ENCODE results near the gene TMIGD2. TPM values are rescaled to one million over a fixed set of nuclear protein-coding genes. Genes with fewer than 3 reads are reported as not detected.

Gene TMIGD2
- total RNA-seq, 2 donors from 2014 or later: 0.85 to 2.1 TPM

DNA sequence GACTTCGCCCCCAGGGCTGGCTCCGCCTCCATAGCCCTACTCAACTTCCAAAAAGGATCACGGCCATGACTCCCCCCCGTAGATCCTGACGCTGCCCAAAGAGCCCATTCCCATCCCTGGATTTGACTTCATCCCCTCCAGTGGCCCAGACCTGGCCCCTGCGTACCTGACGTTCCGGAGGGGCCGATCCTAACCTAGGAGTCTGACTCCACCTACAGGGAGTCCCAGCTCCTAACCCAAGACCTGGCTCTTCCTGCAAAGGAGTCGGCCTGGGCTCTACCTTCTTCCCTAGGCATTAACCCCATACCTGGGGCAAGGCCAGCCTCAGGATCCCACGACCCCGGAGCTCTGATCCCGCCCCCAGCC is 25.7 kb upstream of the TMIGD2 start:
- DNase-seq (no peak), ATAC-seq (peak; percentile 39)
- intact Hi-C loops (cut with DNase I, micrococcal nuclease): no loop called here

DNA sequence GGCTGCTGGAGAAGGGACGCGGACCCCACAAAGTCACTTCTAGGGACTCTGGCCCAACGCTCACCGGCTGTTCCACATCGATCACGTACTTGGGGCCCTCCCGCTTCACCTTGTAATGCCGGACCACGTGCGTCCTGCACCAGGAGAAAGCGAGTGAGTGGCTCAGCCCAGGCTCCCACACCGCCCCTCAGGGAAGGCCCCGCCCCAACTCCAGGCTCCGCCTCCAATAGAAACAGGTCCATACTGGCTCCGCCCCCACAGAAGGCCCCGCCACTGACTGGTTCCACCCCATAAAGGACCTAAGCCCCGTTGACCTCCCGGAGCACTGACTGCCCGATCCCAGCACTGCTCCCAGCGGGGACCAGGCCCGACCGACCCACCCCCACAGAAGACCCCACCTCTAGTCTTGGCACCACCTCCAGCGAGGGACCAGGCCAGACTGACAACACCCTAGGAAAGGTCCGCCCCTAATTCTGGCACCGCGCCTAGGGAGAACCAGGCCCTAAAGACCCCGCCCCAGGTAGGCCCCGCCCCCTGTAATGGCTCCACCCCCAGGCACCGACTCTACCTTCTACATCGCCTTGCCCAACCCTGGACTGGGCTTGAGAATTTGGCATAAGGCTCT is 25.2 kb upstream of the TMIGD2 start:
- ATAC-seq (peak; percentile 39), DNase-seq (peak; percentile 37 to 80)
- intact Hi-C loops (cut with DNase I, micrococcal nuclease): no loop called here

DNA sequence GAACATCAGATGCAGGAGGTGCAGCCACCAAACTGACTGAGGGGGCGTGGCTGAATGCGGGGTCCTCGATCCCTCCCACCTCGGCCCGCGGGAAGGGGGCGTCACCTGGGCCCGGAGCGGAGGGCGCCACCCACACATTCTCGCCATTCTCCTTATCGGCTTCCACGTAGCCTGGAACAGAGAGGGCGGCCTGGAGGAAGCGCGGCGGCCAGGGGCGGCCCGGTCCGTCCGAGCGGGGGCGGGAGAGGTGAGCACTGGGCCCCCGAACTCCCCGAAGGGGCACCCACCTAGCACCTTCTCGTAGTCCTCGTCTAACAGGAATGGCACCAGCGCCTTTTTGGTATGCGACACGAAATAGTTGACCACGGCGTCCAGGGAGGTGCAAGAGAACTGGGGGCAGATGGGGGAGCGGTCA is 24.7 kb upstream of the TMIGD2 start:
- DNase-seq (no peak), ATAC-seq (no peak)
- intact Hi-C loops (cut with DNase I, micrococcal nuclease): no loop called here

DNA sequence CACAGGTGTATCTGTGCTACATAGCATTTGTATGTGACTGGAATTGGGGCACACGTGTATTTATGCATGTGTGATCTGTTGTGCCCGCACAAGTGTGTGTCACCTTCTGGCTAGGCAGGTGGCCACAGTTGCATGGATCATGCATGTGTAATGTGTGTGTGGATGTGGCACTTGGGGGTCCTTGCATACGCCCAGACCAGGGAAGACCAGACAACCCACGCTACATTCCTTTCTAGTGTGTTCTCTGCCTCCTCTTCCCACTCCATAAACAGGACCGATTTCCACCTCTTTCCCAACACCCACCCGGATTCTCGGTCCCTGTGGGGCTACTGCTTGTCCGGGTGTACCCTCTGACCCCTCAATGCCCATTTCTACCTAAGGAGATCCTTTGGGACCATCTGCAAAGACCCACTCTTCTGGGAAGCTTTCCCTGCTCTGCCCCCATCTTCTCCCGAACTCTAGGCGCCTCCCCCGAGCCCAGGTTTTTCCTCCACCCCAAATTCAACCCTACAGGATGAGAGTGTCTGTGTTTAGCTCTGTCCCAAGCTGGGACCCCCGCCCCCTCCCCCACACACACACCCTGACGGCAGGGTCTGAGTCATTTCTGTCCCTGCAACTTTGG is 24.1 kb upstream of the TMIGD2 start:
- ATAC-seq (no peak), DNase-seq (no peak)
- intact Hi-C loops (cut with DNase I, micrococcal nuclease): no loop called here

DNA sequence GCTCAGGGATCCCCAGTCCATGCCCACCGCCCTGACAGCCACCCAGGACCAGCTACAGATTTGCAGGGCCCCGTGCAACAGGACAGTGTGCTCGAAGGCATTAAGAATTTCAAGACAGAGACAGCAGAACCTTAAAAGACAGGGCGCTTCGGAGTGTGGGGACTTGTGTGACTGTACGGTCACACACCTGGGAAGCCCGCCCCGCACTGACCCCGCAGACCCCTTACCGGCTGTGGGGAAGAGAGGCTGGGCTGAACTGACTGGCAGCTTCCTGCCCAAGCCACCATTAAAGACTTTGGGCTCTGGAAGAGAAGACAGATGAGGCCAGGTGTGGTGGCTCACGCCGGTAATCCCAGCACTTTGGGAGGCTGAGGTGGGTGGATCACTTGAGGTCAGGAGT is 22.0 kb upstream of the TMIGD2 start:
- intact Hi-C loops (cut with DNase I, micrococcal nuclease): no loop called here

DNA sequence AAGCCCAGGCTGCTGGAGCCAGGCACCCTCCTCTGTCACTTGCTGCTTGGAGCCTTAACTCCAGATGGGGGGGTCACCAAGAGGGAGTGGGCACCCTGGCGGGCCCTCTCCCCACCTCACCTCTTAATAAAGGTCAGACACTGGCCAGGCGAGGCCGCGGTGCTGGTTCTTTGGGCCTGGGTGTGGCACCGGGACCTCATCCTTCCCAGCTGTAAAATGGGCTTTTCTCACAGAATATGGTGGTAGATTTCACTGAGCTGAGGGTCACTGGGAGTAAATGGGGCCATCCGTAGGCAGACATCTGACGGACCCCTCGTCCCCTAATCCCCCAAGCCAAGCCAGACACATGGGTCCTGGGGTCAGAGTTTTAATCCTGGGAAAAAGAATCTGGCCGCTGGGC is 21.5 kb upstream of the TMIGD2 start:
- DNase-seq (no peak), ATAC-seq (no peak)
- intact Hi-C loops (cut with DNase I, micrococcal nuclease): no loop called here

More for the DNA sequence above, 22.0 kb upstream of the TMIGD2 start:
- no peak for ATAC-seq
- no peak for DNase-seq

DNA sequence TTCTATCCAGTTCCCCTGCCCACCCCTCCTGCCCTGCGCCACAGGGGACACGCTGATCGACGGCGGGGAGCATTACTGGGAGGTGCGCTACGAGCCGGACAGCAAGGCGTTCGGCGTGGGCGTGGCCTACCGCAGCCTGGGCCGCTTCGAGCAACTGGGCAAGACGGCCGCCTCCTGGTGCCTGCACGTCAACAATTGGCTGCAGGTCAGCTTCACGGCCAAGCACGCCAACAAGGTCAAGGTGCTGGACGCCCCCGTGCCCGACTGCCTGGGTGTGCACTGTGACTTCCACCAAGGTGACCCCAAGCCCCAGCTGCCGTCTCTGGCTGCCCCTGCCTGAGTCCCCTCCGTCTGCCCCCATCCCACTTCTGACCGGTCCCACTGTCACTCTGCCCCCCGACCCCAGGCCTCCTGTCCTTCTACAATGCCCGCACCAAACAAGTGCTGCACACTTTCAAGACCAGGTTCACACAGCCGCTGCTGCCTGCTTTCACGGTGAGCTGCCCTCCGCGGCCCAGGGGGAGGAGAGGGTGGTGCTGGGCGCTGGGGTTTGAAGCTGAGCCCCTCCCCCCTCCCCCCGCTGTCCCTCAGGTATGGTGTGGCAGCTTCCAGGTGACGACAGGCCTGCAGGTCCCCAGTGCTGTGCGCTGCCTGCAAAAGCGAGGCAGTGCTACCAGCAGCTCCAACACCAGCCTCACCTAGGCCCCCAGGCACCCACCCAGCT is 20.9 kb upstream of the TMIGD2 start:
- DNase-seq (peak in 1 of 2 donors; percentile 71), ATAC-seq (peak; percentile 79)
- intact Hi-C loops (cut with DNase I, micrococcal nuclease): no loop called here

DNA sequence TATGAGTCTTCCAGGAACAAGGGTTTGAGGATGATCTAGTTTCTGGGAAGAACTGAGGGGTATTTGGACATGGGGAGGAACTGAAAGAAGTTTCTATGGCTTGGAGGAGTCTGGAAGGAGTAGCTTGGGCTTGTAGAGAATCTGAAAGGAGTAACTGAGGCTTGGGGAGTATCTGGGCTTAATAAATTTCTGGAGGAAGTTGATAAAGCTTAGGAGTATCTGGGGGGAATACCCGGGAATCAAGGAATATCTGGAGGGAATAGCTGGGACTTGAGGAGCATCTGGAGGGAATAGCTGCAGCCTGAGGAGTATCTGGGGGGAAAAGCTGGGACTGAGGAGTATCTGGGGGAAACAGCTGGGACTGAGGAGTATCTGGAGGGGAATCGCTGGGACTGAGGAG is 18.2 kb upstream of the TMIGD2 start:
- no peak for ATAC-seq
- no peak for DNase-seq
- intact Hi-C loops (cut with DNase I, micrococcal nuclease): no loop called here

DNA sequence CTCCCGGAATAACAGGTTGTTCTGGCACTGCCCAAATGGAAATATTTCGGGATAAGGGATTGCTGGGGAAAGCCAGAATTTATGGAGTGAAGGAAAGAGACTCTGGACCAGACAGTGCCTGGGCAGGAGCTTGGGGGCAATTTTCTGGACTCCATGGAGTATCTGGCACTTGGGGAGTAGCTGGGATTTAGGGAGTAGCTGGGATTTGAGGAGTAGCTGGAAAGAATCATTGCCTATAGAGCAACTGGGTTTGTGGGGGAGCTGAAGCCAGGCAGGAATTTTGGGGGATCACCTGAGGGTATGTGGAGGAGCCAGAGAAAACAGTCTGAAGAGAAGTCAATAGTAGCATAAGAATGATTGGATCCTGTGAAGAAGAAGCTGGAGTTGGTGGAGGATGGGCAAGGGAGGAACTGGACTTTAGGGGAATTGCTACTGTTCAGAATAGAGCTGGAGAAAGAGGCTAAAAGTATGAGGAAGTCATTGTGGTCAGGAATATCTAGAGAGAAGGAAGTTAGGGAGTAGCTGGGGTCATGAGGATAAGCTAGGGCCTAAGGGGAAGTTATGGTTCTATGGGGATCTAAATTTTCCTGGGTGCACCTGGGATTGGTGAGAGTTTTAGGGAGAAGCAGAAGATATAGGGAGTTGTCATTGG is 17.0 kb upstream of the TMIGD2 start:
- DNase-seq (no peak), ATAC-seq (no peak)
- intact Hi-C loops (cut with DNase I, micrococcal nuclease): no loop called here

DNA sequence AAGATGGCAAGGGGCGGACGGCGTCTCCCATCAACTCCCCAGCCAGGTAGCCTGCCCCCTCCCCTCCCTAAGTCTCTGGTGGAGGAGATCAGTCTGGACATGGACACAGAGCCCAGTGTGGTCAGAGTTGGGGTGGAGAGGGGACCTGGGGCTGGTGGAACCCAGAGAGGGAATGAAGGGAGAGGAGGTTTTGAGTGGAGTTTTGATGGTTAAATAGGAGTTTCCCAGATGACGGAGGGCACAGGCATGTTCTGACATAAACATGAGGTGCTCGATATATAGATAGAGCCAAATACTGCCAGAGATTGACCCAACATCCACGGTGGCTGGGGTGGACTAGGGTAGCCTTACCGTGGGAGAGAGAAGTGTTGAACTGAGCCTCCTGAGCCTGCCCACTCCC is 16.3 kb upstream of the TMIGD2 start:
- no peak for DNase-seq
- no peak for ATAC-seq
- intact Hi-C loops (cut with DNase I, micrococcal nuclease): no loop called here

DNA sequence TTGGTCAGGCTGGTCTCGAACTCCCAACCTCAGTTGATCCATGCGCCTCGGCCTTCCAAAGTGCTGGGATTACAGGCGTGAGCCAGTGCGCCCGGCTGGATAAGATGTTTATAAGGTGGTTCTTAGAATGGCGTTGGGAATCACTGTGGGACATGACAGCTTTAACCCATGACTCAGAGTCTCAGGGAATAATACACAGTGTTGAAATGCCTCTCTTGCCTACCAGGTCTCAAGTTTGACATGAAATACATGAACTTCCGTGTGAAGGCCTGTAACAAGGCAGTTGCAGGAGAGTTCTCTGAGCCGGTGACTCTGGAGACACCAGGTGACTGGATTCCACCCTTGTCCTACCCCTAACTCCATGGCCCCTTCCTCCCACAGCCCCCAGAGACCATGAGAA is 14.8 kb upstream of the TMIGD2 start:
- ATAC-seq: no peak
- DNase-seq: no peak
- intact Hi-C loops (cut with DNase I, micrococcal nuclease): no loop called here

DNA sequence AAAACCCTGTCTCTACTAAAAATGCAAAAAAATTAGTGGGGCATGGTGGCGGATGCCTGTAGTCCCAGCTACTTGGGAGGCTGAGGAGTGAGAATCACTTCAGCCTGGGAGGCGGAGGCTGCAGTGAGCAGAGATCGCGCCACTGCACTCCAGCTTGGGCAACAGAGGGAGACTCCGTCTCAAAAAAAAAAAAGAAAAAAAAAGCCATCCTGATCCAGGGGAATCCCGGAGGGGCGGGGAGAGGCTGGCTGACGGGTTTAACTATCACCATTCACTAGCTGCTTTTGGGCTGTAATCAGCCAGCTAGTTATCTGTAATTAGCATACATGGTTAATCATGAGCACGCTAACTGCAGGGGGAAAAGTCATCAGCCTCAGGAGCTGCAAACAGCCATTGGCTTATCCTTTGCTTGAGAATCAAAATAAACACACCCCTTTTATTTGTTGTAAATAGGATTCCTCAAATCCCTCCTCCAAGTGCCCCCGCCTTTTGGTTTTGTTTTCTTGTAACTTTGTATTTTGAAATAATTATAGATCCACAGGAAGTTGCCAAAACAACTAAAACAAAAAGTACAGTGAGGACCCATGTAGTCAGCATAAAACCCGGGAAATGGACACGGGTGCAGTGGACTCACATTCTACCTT is 11.8 kb upstream of the TMIGD2 start:
- intact Hi-C loops (cut with DNase I, micrococcal nuclease): no loop called here
- DNase-seq (no peak), ATAC-seq (peak; percentile 35)

DNA sequence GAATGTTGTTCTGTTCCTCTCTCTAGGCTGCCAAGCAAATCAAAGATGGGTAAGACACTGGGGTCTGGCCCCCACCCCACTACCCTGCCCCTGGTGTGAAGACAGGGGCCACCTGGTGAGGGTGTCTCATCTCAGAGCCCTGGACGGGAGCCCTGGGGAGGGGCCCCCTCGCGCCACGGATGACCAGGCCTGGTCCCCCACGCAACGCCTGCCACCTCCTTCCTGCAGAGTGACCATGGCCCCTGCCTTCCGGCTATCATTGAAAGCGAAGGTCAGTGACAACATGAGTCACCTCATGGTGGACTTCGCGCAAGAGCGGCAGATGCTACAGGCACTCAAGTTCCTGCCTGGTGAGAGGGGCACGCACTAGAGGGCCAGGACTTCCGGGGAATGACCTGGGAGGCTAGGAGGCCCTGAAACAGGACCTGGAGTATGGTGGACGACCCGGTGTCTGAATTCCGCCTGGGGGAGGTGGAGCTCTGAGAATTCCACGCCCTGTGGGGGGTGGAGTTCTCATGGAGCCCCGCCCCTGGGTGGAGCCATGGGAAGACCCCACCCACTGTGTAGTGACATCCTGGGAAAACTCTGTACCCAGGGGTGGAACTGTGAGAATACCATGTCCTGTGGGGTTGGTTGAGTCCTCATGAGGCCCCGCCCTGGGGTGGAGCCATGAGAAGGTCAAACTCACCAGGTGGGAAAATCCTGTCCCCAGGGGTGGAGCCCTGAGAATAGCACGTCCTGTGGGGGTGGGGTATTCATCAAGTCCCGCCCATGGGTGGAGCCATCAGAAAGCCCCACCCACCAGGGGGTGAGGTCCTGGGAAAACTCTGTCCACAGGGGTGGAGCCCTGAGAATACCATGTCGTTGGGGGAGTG is 8.3 kb upstream of the TMIGD2 start:
- DNase-seq (peak in 1 of 2 donors; percentile 43), ATAC-seq (peak; percentile 70)
- intact Hi-C loops (cut with DNase I, micrococcal nuclease): no loop called here

DNA sequence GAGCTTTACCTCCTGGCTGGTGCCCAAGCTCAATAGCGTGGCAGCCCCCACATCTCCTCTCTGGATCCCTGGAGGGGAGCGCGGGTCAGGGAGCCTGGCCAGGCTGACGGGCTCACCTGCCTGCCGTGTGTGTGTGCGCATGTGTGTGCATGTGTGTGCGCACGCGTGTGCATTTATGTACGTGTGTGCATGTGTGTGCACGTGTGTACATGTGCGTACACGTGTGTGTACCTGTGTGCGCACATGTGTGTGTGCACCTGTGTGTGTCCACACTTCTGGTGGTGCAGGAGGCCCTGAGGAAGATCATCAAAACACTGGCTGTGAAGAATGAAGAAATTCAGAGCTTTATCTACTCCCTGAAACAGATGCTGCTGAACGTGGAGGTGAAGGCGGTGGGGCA is 3.5 kb upstream of the TMIGD2 start:
- no peak for ATAC-seq
- no peak for DNase-seq
- intact Hi-C loops (cut with DNase I, micrococcal nuclease): no loop called here

DNA sequence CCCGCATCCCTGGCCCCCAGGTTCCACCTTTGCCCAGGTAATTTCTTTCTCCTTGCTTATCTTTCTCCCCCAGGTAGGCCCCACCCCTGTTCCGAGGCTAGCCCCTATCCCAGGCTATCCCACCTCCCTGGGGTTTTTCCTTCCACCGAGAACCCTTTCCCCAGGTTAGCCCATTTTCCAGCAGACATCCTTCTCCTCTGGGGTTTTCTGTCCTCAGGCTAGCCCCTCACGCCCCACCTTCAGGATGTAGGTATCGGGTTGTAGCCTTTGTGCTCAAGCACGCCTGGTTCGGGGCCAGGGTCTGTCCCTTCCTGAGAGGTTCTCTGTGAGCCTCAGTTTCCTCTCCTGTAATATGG is 3.0 kb upstream of the TMIGD2 start:
- intact Hi-C loops (cut with DNase I, micrococcal nuclease): no loop called here
- no peak for ATAC-seq
- DNase-seq: no peak

DNA sequence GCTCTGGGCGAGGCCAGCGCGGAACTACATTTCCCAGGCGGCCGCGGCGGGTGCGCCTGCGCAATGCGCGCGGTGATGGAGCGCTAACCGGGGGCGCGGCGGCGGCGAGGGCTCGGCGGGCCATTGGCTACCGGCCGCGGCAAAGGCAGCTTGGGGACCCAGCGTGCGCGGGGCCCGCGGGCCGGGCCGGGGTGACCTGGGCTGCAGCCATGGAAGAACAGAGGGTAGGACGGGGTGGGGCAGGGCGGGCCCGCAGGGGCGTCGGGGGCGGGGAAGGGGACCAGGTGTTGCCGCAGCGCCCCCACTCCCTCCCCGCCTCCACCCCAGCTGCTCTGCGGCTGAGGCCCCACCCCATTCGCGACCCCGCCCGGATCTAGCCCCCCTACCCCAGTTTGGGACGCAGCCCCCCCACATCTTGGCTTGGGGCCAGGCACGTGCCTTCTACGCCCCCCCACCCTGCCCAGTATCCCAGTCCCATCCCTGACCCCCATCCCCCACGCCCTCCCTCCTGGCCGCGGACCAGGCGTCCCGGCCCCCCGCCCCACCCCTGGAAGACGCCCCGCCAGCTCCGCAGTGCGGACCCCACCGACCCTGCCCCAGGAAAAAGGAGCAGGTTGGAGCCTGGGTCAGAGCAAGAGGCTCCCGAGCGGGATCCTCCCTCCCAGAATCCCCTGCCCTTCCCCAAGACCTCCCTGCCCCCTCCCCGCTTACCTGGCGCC is 2.5 kb upstream of the TMIGD2 start, which contains the start of gene FSD1:
FSD1 (plus strand) TSS at position 61 of the 719 bp plus-strand sequence; CDS start at position 210, 149 bp downstream.
- DNase-seq: peak in 1 of 2 donors; percentile 44
- peak; percentile 54 for ATAC-seq
- intact Hi-C loops (cut with DNase I, micrococcal nuclease): no loop called here

DNA sequence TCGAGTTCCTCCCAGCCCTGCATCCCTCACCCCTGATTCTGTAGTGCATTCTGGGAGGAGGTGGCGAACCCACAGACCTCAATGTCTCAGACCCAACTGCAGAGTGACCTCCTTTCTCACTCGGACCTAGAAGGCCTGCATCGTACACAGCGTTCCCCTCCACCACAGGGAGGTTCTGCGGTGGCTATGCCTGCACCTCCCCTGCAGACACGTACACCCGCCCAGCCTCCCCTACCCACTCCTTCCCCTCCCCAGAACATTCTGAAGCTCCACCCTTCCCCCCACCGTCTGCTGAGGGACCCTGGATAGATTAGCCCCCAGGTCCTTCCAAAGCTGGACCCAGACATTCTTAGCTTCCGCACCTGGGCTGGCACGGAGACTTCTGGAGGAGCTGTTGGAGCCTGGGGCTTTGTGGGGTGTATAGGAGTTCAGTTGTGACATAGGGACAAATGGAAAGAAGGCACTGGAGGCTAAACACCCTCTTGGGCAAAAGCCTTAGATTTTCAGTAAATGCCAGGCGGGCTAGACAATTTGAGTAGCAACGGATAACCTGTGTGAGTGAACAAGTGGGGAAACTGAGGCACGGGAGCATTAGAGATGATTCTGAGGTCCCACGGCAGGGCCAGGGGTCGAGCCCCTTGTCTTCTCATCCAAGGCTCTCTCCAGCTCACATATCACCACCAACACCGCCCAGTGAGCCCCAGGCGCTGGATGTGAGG is 1.8 kb upstream of the TMIGD2 start:
- intact Hi-C loops (cut with DNase I, micrococcal nuclease): no loop called here
- ATAC-seq (peak; percentile 21), DNase-seq (no peak)

Data from left colon (tissue), 2 donors.